ENCODE data around the gene MYOCD.
A peak's percentile ranks its signal among the peaks of the same experiment; 100 is the strongest.

Gene MYOCD

DNA sequence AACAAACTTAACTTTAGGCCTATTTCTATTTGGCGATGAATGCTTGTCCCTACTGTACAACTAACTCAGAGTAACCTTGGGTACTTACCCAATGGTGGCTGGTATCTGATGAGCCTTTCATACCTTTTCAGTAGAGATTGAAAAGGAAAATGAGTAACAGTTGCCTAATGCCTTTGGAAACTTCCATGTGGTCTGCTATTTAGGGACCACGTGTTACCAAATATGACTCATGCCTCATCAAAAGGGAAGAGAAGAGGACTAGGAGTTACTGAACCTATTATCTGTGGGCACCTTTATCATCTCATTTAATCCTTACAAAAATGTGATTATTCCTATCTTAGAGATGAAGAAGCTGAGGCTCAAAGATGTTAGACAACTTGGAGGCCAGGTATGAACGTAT lies 8.1 kb downstream of the MYOCD start:
- H3K4me3 ChIP-seq (ENCODE audit: low read depth, low read length) = no peak overlapping the region
- no peak overlapping the region for H3K4me2 ChIP-seq (ENCODE audit: low read length)
- no peaks in the 10 kb centered on the region for H3K36me3 ChIP-seq (ENCODE audit: control insufficient read depth, insufficient read depth, low read length)
- H2AFZ ChIP-seq = no peak overlapping the region
- H3K9ac ChIP-seq = no peak overlapping the region
- H3K79me2 ChIP-seq = no peaks in the 10 kb centered on the region
- TF ChIP-seq, protein P1, sequence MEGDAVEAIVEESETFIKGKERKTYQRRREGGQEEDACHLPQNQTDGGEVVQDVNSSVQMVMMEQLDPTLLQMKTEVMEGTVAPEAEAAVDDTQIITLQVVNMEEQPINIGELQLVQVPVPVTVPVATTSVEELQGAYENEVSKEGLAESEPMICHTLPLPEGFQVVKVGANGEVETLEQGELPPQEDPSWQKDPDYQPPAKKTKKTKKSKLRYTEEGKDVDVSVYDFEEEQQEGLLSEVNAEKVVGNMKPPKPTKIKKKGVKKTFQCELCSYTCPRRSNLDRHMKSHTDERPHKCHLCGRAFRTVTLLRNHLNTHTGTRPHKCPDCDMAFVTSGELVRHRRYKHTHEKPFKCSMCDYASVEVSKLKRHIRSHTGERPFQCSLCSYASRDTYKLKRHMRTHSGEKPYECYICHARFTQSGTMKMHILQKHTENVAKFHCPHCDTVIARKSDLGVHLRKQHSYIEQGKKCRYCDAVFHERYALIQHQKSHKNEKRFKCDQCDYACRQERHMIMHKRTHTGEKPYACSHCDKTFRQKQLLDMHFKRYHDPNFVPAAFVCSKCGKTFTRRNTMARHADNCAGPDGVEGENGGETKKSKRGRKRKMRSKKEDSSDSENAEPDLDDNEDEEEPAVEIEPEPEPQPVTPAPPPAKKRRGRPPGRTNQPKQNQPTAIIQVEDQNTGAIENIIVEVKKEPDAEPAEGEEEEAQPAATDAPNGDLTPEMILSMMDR (IDR thresholded peaks at IDR 0.05) = no peak
- no peaks in the 10 kb centered on the region for H3K4me1 ChIP-seq
- H3K27ac ChIP-seq = no peak overlapping the region
- H3K27me3 ChIP-seq (ENCODE audit: control insufficient read depth, insufficient read depth, low read length) = no peaks in the 10 kb centered on the region
- no peaks in the 10 kb centered on the region for H3K9me3 ChIP-seq (ENCODE audit: control insufficient read depth, low read length)

DNA sequence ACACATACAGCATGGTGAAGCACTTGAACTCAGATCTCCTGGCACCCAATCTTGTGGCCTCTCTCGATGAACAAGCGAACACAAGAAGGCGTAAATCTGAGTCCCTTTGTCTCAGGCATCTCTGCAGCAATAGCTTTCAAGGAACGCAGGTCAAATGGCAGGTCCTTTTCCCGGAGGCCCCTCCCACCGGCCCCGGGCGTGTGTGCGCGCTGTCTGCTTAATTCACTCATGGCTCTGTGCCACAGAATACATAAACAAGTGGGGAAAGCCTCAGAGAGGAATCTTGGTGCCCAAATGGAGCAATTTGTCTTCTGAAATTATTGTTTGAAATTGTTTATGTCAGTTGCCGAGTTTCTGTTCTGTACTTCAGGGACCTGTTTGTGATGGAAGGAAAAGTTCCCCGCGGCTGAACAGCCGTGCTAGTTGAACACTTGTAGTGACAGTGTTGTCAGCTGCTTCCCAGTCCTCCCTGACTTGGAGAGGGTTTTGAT lies 14.8 kb downstream of the MYOCD start:
- Histone ChIP-seq H3K36me3 (ENCODE audit: control insufficient read depth, insufficient read depth, low read length) (no peaks in the 10 kb centered on the region), H3K4me3 (ENCODE audit: low read depth, low read length) (no peak overlapping the region), H3K27me3 (ENCODE audit: control insufficient read depth, insufficient read depth, low read length) (no peaks in the 10 kb centered on the region), H3K4me1 (peaks cover 28% of the 10 kb centered on the region), H3K9me3 (ENCODE audit: control insufficient read depth, low read length) (no peaks in the 10 kb centered on the region), H2AFZ (peak overlapping the region; percentile 69), H3K79me2 (no peaks in the 10 kb centered on the region), H3K27ac (peak overlapping the region; percentile 89), H3K9ac (no peak overlapping the region), H3K4me2 (ENCODE audit: low read length) (no peak overlapping the region)
- TF ChIP-seq, protein P1 (IDR thresholded peaks at IDR 0.05) = no peak

DNA sequence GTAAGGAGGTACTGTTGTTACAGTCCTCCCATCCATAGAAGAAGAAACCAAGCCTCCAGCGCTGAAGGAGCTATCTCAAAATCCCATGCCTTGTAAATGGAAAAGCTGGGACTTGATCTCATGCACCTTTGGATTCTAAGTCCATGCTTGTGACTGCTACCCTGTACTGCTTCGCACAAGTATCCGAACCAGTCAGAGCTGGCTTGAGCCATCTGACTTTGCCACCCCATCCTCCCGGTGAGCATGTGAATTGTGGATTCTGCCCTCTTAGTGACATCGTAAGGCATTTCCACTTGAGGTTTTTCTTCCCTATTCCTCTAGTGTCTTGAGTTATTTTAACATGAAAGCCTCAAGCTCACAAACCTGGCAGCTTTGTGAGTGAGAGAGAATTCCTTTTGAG lies 15.3 kb downstream of the MYOCD start:
- Histone ChIP-seq H3K4me1 (peaks cover 28% of the 10 kb centered on the region), H3K4me2 (ENCODE audit: low read length) (no peak overlapping the region), H3K27me3 (ENCODE audit: control insufficient read depth, insufficient read depth, low read length) (no peaks in the 10 kb centered on the region), H3K9me3 (ENCODE audit: control insufficient read depth, low read length) (no peaks in the 10 kb centered on the region), H3K9ac (no peak overlapping the region), H3K79me2 (no peaks in the 10 kb centered on the region), H3K27ac (peak overlapping the region; percentile 89), H3K36me3 (ENCODE audit: control insufficient read depth, insufficient read depth, low read length) (no peaks in the 10 kb centered on the region), H3K4me3 (ENCODE audit: low read depth, low read length) (no peak overlapping the region), H2AFZ (peak overlapping the region; percentile 69)
- TF ChIP-seq, protein P1 (IDR thresholded peaks at IDR 0.05) = no peak

DNA sequence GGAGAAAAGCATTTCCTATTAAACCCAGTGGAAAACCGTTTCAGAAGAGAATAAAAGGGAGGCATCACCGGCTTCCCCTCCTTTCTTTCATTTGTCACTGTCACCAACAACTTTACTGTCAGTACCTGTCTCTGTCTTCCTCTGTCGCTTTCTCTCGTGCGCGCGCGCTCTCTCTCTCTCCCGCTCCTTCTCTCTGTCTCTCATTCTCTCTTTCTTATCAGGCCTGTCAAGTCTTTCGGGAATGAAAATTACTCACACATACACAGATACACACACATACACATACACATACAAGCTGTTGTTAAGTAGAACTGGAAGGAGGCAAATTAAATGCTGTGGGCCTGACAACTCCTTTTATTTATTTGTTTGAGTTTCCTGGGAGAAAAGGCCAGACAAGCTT lies 17.6 kb downstream of the MYOCD start:
- Histone ChIP-seq H3K27me3 (ENCODE audit: control insufficient read depth, insufficient read depth, low read length) (no peaks in the 10 kb centered on the region), H3K4me2 (ENCODE audit: low read length) (no peak overlapping the region), H3K4me1 (peaks cover 28% of the 10 kb centered on the region), H2AFZ (no peak overlapping the region), H3K27ac (no peak overlapping the region), H3K36me3 (ENCODE audit: control insufficient read depth, insufficient read depth, low read length) (no peaks in the 10 kb centered on the region), H3K9ac (no peak overlapping the region), H3K9me3 (ENCODE audit: control insufficient read depth, low read length) (no peaks in the 10 kb centered on the region), H3K79me2 (no peaks in the 10 kb centered on the region), H3K4me3 (ENCODE audit: low read depth, low read length) (no peak overlapping the region)
- TF ChIP-seq, protein P1 (IDR thresholded peaks at IDR 0.05) = no peak

DNA sequence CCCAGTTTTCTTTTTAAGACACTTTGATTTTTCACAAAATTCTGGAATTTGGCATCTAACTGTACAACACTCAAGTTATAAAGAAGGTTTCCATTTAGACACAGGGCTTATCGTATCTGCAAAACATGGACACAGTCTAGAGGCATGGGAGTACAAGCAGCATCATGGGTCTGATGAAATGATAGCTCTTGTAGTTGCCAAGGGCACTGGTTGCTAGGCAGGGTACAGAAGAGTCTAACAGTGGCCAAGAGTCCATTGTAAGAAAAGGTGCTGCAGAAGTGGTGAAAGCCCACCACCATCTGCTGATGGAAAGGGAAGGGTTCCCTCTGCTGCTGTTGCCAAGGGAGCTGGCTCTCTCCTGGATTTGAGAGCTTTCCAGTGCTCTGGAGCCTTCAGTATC lies 20.8 kb downstream of the MYOCD start:
- Histone ChIP-seq H3K36me3 (ENCODE audit: control insufficient read depth, insufficient read depth, low read length) (no peaks in the 10 kb centered on the region), H3K4me3 (ENCODE audit: low read depth, low read length) (no peak overlapping the region), H3K27ac (no peak overlapping the region), H3K4me2 (ENCODE audit: low read length) (no peak overlapping the region), H3K9ac (no peak overlapping the region), H3K79me2 (no peaks in the 10 kb centered on the region), H3K4me1 (peaks cover 12% of the 10 kb centered on the region), H3K27me3 (ENCODE audit: control insufficient read depth, insufficient read depth, low read length) (no peaks in the 10 kb centered on the region), H2AFZ (no peak overlapping the region), H3K9me3 (ENCODE audit: control insufficient read depth, low read length) (no peaks in the 10 kb centered on the region)
- TF ChIP-seq, protein P1 (IDR thresholded peaks at IDR 0.05) = no peak

All from parathyroid adenoma (tissue), 2 donors.